GM19043 (cell line): ENCODE results near the gene NAA80.

Experiments used
- ATAC-seq: cut with Tn5 transposase; IDR thresholded peaks from one replicate; pipeline ENCODE4 v1.9.1; 2021; ENCODE audit warnings: low read depth; ENCODE audit not compliant: unreplicated experiment

The NAA80 gene

GRCh38 chr3:50330330-50330729 lies 31.1 kb upstream of the NAA80 start:
- no peak for ATAC-seq

GRCh38 chr3:50327943-50328691 lies 28.9 kb upstream of the NAA80 start, which contains the start of gene TUSC2:
Gene TUSC2, minus strand, starts transcription at chr3:50328223. Its CDS starts 124 bp downstream, at chr3:50328099.
- ATAC-seq, result peak; percentile 88

- ATAC-seq, result no peak
Observed at GRCh38 chr3:50327129-50327528, 27.9 kb upstream of the NAA80 start.

- ATAC-seq, result no peak
Observed at GRCh38 chr3:50326182-50326541, 27.0 kb upstream of the NAA80 start.

- ATAC-seq, result no peak
Observed at GRCh38 chr3:50325497-50326181, 26.4 kb upstream of the NAA80 start.

- ATAC-seq, result no peak
Observed at GRCh38 chr3:50325113-50325480, 25.9 kb upstream of the NAA80 start.

GRCh38 chr3:50324351-50325112 lies 25.3 kb upstream of the NAA80 start:
- ATAC-seq, result no peak

- no peak for ATAC-seq
Observed at GRCh38 chr3:50323614-50324199, 24.5 kb upstream of the NAA80 start.

GRCh38 chr3:50323092-50323600 lies 23.9 kb upstream of the NAA80 start:
- ATAC-seq, result no peak

GRCh38 chr3:50322386-50323091 lies 23.3 kb upstream of the NAA80 start, which contains the start of gene HYAL2:
Gene HYAL2, minus strand, starts transcription at chr3:50322745. Its CDS starts 2,256 bp downstream, at chr3:50320489.
- no peak for ATAC-seq

GRCh38 chr3:50322115-50322385 lies 22.8 kb upstream of the NAA80 start:
- no peak for ATAC-seq

- ATAC-seq, result peak; percentile 79
Observed at GRCh38 chr3:50321336-50322114, 22.3 kb upstream of the NAA80 start.

GRCh38 chr3:50320853-50321335 lies 21.7 kb upstream of the NAA80 start:
- peak; percentile 46 for ATAC-seq

- no peak for ATAC-seq
Observed at GRCh38 chr3:50319894-50320625, 20.9 kb upstream of the NAA80 start.

GRCh38 chr3:50319181-50319893 lies 20.1 kb upstream of the NAA80 start:
- ATAC-seq, result no peak

GRCh38 chr3:50318615-50319014 lies 19.4 kb upstream of the NAA80 start:
- no peak for ATAC-seq

GRCh38 chr3:50318163-50318562 lies 19.0 kb upstream of the NAA80 start:
- no peak for ATAC-seq

GRCh38 chr3:50317300-50317699 lies 18.1 kb upstream of the NAA80 start:
- ATAC-seq, result no peak
